GM23338 (cell line): ENCODE results near the gene FBXO47. TPM values are rescaled to one million over a fixed set of nuclear protein-coding genes. Genes with fewer than 3 reads are reported as not detected.

Experiments used
- ETS1 ChIP-seq: IDR thresholded peaks from 2 replicates; pipeline ENCODE4 v1.6.1; 2016; ENCODE audit warnings: antibody characterized with exemption
- EZH2 ChIP-seq: fragments of 200-600 bp; sonication (generic); IDR thresholded peaks from one replicate; pipeline ENCODE4 v1.8.0; 2017; ENCODE audit warnings: antibody characterized with exemption, mild to moderate bottlenecking, low read depth; ENCODE audit not compliant: unreplicated experiment
- JUNB ChIP-seq: IDR thresholded peaks from one replicate; pipeline ENCODE4 v1.6.1; 2016; ENCODE audit warnings: antibody characterized with exemption; ENCODE audit not compliant: unreplicated experiment
- STAT1 ChIP-seq: IDR thresholded peaks from one replicate; pipeline ENCODE4 v1.6.1; 2016; ENCODE audit warnings: antibody characterized with exemption; ENCODE audit not compliant: unreplicated experiment
- polyA plus RNA-seq: library from polyadenylated mRNA; unstranded; fragments of >200 nt; fragmentation: Nextera tagmentation; extraction: Ambion mirVana; gene quantifications from 2 replicates; pipeline ENCODE4 v1.2.1, GENCODE V29; 2016
- total RNA-seq: library from RNA; depleted of rRNA; stranded (reverse); fragments of >200 nt; shearing (Covaris generic); gene quantifications from 2 replicates; pipeline ENCODE4 v1.2.3, GENCODE V29; 2014
- TF ChIP-seq, protein P1 (sequence below): fragments of 250-450 bp; sonication (Bioruptor Pico); IDR thresholded peaks from 2 replicates; pipeline ENCODE4 v1.5.0; 2020; ENCODE audit warnings: mild to moderate bottlenecking, moderate library complexity
- TF ChIP-seq, protein P2 (sequence below): IDR thresholded peaks from one replicate; pipeline ENCODE4 v1.6.1; 2018; ENCODE audit warnings: antibody characterized with exemption; ENCODE audit not compliant: unreplicated experiment

The FBXO47 gene
- total and polyA plus RNA-seq, 2 experiments from 2014 or later, result not detected

- TF ChIP-seq, protein P1, sequence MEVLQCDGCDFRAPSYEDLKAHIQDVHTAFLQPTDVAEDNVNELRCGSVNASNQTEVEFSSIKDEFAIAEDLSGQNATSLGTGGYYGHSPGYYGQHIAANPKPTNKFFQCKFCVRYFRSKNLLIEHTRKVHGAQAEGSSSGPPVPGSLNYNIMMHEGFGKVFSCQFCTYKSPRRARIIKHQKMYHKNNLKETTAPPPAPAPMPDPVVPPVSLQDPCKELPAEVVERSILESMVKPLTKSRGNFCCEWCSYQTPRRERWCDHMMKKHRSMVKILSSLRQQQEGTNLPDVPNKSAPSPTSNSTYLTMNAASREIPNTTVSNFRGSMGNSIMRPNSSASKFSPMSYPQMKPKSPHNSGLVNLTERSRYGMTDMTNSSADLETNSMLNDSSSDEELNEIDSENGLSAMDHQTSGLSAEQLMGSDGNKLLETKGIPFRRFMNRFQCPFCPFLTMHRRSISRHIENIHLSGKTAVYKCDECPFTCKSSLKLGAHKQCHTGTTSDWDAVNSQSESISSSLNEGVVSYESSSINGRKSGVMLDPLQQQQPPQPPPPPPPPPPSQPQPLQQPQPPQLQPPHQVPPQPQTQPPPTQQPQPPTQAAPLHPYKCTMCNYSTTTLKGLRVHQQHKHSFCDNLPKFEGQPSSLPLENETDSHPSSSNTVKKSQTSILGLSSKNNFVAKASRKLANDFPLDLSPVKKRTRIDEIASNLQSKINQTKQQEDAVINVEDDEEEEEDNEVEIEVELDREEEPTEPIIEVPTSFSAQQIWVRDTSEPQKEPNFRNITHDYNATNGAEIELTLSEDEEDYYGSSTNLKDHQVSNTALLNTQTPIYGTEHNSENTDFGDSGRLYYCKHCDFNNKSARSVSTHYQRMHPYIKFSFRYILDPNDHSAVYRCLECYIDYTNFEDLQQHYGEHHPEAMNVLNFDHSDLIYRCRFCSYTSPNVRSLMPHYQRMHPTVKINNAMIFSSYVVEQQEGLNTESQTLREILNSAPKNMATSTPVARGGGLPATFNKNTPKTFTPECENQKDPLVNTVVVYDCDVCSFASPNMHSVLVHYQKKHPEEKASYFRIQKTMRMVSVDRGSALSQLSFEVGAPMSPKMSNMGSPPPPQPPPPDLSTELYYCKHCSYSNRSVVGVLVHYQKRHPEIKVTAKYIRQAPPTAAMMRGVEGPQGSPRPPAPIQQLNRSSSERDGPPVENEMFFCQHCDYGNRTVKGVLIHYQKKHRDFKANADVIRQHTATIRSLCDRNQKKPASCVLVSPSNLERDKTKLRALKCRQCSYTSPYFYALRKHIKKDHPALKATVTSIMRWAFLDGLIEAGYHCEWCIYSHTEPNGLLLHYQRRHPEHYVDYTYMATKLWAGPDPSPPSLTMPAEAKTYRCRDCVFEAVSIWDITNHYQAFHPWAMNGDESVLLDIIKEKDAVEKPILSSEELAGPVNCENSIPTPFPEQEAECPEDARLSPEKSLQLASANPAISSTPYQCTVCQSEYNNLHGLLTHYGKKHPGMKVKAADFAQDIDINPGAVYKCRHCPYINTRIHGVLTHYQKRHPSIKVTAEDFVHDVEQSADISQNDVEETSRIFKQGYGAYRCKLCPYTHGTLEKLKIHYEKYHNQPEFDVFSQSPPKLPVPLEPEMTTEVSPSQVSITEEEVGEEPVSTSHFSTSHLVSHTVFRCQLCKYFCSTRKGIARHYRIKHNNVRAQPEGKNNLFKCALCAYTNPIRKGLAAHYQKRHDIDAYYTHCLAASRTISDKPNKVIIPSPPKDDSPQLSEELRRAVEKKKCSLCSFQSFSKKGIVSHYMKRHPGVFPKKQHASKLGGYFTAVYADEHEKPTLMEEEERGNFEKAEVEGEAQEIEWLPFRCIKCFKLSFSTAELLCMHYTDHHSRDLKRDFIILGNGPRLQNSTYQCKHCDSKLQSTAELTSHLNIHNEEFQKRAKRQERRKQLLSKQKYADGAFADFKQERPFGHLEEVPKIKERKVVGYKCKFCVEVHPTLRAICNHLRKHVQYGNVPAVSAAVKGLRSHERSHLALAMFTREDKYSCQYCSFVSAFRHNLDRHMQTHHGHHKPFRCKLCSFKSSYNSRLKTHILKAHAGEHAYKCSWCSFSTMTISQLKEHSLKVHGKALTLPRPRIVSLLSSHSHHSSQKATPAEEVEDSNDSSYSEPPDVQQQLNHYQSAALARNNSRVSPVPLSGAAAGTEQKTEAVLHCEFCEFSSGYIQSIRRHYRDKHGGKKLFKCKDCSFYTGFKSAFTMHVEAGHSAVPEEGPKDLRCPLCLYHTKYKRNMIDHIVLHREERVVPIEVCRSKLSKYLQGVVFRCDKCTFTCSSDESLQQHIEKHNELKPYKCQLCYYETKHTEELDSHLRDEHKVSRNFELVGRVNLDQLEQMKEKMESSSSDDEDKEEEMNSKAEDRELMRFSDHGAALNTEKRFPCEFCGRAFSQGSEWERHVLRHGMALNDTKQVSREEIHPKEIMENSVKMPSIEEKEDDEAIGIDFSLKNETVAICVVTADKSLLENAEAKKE, result no peak
- TF ChIP-seq JUNB, result no peak
- no peak for TF ChIP-seq EZH2
- TF ChIP-seq ETS1, result no peak
- TF ChIP-seq, protein P2, sequence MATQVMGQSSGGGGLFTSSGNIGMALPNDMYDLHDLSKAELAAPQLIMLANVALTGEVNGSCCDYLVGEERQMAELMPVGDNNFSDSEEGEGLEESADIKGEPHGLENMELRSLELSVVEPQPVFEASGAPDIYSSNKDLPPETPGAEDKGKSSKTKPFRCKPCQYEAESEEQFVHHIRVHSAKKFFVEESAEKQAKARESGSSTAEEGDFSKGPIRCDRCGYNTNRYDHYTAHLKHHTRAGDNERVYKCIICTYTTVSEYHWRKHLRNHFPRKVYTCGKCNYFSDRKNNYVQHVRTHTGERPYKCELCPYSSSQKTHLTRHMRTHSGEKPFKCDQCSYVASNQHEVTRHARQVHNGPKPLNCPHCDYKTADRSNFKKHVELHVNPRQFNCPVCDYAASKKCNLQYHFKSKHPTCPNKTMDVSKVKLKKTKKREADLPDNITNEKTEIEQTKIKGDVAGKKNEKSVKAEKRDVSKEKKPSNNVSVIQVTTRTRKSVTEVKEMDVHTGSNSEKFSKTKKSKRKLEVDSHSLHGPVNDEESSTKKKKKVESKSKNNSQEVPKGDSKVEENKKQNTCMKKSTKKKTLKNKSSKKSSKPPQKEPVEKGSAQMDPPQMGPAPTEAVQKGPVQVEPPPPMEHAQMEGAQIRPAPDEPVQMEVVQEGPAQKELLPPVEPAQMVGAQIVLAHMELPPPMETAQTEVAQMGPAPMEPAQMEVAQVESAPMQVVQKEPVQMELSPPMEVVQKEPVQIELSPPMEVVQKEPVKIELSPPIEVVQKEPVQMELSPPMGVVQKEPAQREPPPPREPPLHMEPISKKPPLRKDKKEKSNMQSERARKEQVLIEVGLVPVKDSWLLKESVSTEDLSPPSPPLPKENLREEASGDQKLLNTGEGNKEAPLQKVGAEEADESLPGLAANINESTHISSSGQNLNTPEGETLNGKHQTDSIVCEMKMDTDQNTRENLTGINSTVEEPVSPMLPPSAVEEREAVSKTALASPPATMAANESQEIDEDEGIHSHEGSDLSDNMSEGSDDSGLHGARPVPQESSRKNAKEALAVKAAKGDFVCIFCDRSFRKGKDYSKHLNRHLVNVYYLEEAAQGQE, result no peak
- TF ChIP-seq STAT1, result no peak
These were observed 2.1 kb upstream of the FBXO47 start (continued) for GRCh38 chr17:38969281-38969680.
